ENCODE data around the gene TMEM237.

TMEM237 gene

GRCh38 chr2:201643216-201643890 lies at the start of gene TMEM237:
TMEM237 (minus strand) TSS chr2:201643503; CDS start chr2:201643400, 103 bp downstream.
- Histone ChIP-seq H3K36me3 (replicated peaks; ENCODE audit: low read depth, low read length) (no peaks in the 10 kb centered on the region), H3K27ac (ENCODE audit: low read length) (peak within 1 kb of the TSS; percentile 66), H3K9ac (ENCODE audit: low read length) (peak within 1 kb of the TSS; percentile 86), H3K27me3 (ENCODE audit: low read depth, low read length) (no peaks in the 10 kb centered on the region), H4K20me1 (ENCODE audit: insufficient read depth, low read length) (no peaks in the 10 kb centered on the region), H3K4me1 (ENCODE audit: low read length) (peaks cover 10% of the 10 kb centered on the region), H3K9me3 (ENCODE audit: insufficient read depth, low read length) (no peaks in the 10 kb centered on the region), H3K79me2 (ENCODE audit: low read length) (no peaks in the 10 kb centered on the region), H2AFZ (ENCODE audit: low read depth, low read length) (peak within 1 kb of the TSS; percentile 99), H3K4me3 (ENCODE audit: low read length) (peak within 1 kb of the TSS; percentile 83), H3K4me2 (ENCODE audit: low read length) (peak within 1 kb of the TSS; percentile 75)
- no peak for TF ChIP-seq EZH2phosphoT487 (IDR thresholded peaks at IDR 0.05; ENCODE audit: low read depth)
- peak; percentile 27; the same call in 1 of the 2 replicates for TF ChIP-seq CTCF (IDR thresholded peaks at IDR 0.05; ENCODE audit: low read depth, low read length)

GRCh38 chr2:201685156-201685555 lies 41.9 kb upstream of the TMEM237 start:
- Histone ChIP-seq H3K9ac (ENCODE audit: low read length) (no peak overlapping the region), H3K36me3 (replicated peaks; ENCODE audit: low read depth, low read length) (no peaks in the 10 kb centered on the region), H3K4me2 (ENCODE audit: low read length) (no peak overlapping the region), H2AFZ (ENCODE audit: low read depth, low read length) (no peak overlapping the region), H3K4me3 (ENCODE audit: low read length) (no peak overlapping the region), H3K79me2 (ENCODE audit: low read length) (no peaks in the 10 kb centered on the region), H4K20me1 (ENCODE audit: insufficient read depth, low read length) (no peaks in the 10 kb centered on the region), H3K27ac (ENCODE audit: low read length) (no peak overlapping the region), H3K4me1 (ENCODE audit: low read length) (no peaks in the 10 kb centered on the region), H3K9me3 (ENCODE audit: insufficient read depth, low read length) (no peaks in the 10 kb centered on the region), H3K27me3 (ENCODE audit: low read depth, low read length) (no peaks in the 10 kb centered on the region)
- no peak for TF ChIP-seq EZH2phosphoT487 (IDR thresholded peaks at IDR 0.05; ENCODE audit: low read depth)
- TF ChIP-seq CTCF (IDR thresholded peaks at IDR 0.05; ENCODE audit: low read depth, low read length) = no peak

GRCh38 chr2:201680743-201681142 lies 37.4 kb upstream of the TMEM237 start:
- Histone ChIP-seq H3K9me3 (ENCODE audit: insufficient read depth, low read length) (no peaks in the 10 kb centered on the region), H3K27me3 (ENCODE audit: low read depth, low read length) (no peaks in the 10 kb centered on the region), H3K4me3 (ENCODE audit: low read length) (no peak overlapping the region), H3K4me2 (ENCODE audit: low read length) (no peak overlapping the region), H3K36me3 (replicated peaks; ENCODE audit: low read depth, low read length) (no peaks in the 10 kb centered on the region), H3K9ac (ENCODE audit: low read length) (no peak overlapping the region), H3K4me1 (ENCODE audit: low read length) (no peaks in the 10 kb centered on the region), H4K20me1 (ENCODE audit: insufficient read depth, low read length) (no peaks in the 10 kb centered on the region), H3K79me2 (ENCODE audit: low read length) (no peaks in the 10 kb centered on the region), H3K27ac (ENCODE audit: low read length) (no peak overlapping the region), H2AFZ (ENCODE audit: low read depth, low read length) (no peak overlapping the region)
- TF ChIP-seq EZH2phosphoT487 (IDR thresholded peaks at IDR 0.05; ENCODE audit: low read depth) = no peak
- peak; percentile 42 for TF ChIP-seq CTCF (IDR thresholded peaks at IDR 0.05; ENCODE audit: low read depth, low read length)

- H4K20me1 ChIP-seq (ENCODE audit: insufficient read depth, low read length) = no peaks in the 10 kb centered on the region
- H3K36me3 ChIP-seq (replicated peaks; ENCODE audit: low read depth, low read length) = no peaks in the 10 kb centered on the region
- H3K9ac ChIP-seq (ENCODE audit: low read length) = no peak overlapping the region
- no peak for TF ChIP-seq CTCF (IDR thresholded peaks at IDR 0.05; ENCODE audit: low read depth, low read length)
- TF ChIP-seq EZH2phosphoT487 (IDR thresholded peaks at IDR 0.05; ENCODE audit: low read depth) = no peak
- H3K27me3 ChIP-seq (ENCODE audit: low read depth, low read length) = no peaks in the 10 kb centered on the region
- no peak overlapping the region for H3K4me2 ChIP-seq (ENCODE audit: low read length)
- H3K79me2 ChIP-seq (ENCODE audit: low read length) = no peaks in the 10 kb centered on the region
- no peaks in the 10 kb centered on the region for H3K4me1 ChIP-seq (ENCODE audit: low read length)
- H3K9me3 ChIP-seq (ENCODE audit: insufficient read depth, low read length) = no peaks in the 10 kb centered on the region
- no peak overlapping the region for H3K27ac ChIP-seq (ENCODE audit: low read length)
- no peak overlapping the region for H3K4me3 ChIP-seq (ENCODE audit: low read length)
- H2AFZ ChIP-seq (ENCODE audit: low read depth, low read length) = no peak overlapping the region
Measured at GRCh38 chr2:201678401-201678800, 35.1 kb upstream of the TMEM237 start.

All from OCI-LY3 (cell line).